Measurements from ENCODE around the gene KRTAP5-5. TPM values are rescaled to one million over a fixed set of nuclear protein-coding genes. Genes with fewer than 3 reads are reported as not detected.

Gene KRTAP5-5
- total and polyA plus RNA-seq, 2 of the 8 experiments (the other 6 are each of a cell fraction or from before 2014, with no cell fraction given) = 0.09 TPM; not detected in 1

- CTCF ChIA-PET (ENCODE audit: partially characterized antibody) = interaction anchor here (0.7 to 10.1 kb wide), 71 partner anchors 9 to 752 kb away, joined by 3 to 166 read pairs (median 4); partner anchors contain the start of genes KRTAP5-5 and SYT8
- TF ChIP-seq BACH1 (IDR thresholded peaks at IDR 0.05; ENCODE audit: low read length) = peak; percentile 3; the same call in 1 of the 2 replicates
- TF ChIP-seq, protein P1, sequence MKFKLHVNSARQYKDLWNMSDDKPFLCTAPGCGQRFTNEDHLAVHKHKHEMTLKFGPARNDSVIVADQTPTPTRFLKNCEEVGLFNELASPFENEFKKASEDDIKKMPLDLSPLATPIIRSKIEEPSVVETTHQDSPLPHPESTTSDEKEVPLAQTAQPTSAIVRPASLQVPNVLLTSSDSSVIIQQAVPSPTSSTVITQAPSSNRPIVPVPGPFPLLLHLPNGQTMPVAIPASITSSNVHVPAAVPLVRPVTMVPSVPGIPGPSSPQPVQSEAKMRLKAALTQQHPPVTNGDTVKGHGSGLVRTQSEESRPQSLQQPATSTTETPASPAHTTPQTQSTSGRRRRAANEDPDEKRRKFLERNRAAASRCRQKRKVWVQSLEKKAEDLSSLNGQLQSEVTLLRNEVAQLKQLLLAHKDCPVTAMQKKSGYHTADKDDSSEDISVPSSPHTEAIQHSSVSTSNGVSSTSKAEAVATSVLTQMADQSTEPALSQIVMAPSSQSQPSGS (IDR thresholded peaks at IDR 0.05; ENCODE audit: low read length) = no peak
- TF ChIP-seq, protein P2, sequence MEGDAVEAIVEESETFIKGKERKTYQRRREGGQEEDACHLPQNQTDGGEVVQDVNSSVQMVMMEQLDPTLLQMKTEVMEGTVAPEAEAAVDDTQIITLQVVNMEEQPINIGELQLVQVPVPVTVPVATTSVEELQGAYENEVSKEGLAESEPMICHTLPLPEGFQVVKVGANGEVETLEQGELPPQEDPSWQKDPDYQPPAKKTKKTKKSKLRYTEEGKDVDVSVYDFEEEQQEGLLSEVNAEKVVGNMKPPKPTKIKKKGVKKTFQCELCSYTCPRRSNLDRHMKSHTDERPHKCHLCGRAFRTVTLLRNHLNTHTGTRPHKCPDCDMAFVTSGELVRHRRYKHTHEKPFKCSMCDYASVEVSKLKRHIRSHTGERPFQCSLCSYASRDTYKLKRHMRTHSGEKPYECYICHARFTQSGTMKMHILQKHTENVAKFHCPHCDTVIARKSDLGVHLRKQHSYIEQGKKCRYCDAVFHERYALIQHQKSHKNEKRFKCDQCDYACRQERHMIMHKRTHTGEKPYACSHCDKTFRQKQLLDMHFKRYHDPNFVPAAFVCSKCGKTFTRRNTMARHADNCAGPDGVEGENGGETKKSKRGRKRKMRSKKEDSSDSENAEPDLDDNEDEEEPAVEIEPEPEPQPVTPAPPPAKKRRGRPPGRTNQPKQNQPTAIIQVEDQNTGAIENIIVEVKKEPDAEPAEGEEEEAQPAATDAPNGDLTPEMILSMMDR (IDR thresholded peaks at IDR 0.05; ENCODE audit: control extremely low read depth in 1 of 3, insufficient read depth in 1 of 3, low read depth in 1 of 3, low read length in 3 of 3) = peak; percentile 76 to 92 (median 88)
- TF ChIP-seq SUZ12 (IDR thresholded peaks at IDR 0.05; ENCODE audit: low read length) = peak; percentile 43; the same call in 1 of the 2 replicates
- TF ChIP-seq KDM4A (IDR thresholded peaks at IDR 0.05; ENCODE audit: low read depth, low read length, severe bottlenecking) = peak; percentile 38
- TF ChIP-seq ASH2L (IDR thresholded peaks at IDR 0.05; ENCODE audit: low read length) = peak; percentile 49
These were observed 23.4 kb downstream of the KRTAP5-5 start for GRCh38 chr11:1652771-1653540.

More at GRCh38 chr11:1652771-1653540, 23.4 kb downstream of the KRTAP5-5 start:
- peak overlapping the region; percentile 58 for H4K91ac ChIP-seq (replicated peaks; ENCODE audit: insufficient read length, low read length)
- H3K14ac ChIP-seq (ENCODE audit: insufficient read length) = no peak overlapping the region
- FAIRE-seq (no peak), DNase-seq (ENCODE audit: low read depth in 1 of 2, low spot score in 2 of 2) (peak in 1 of 2 experiments; percentile 95)
- POLR2A ChIA-PET (ENCODE audit: partially characterized antibody) = interaction anchor here (1.1 kb wide), 1 partner anchor 41 kb away, joined by 3 read pairs; no protein-coding TSS in a partner anchor
- no peak overlapping the region for H3K27ac ChIP-seq (ENCODE audit: low read depth, low read length)
- H4K5ac ChIP-seq (ENCODE audit: insufficient read length, low read depth, low read length) = no peak overlapping the region
- no peak overlapping the region for H2BK15ac ChIP-seq (ENCODE audit: low read length)
- no peaks in the 10 kb centered on the region for H3K79me1 ChIP-seq (ENCODE audit: low read depth, low read length)
- H3K23me2 ChIP-seq (ENCODE audit: low read depth, low read length) = no peaks in the 10 kb centered on the region
- no peaks in the 10 kb centered on the region for H3K9me3 ChIP-seq (ENCODE audit: insufficient read depth in 2 of 2, low read depth in 1 of 2, low read length in 1 of 2)
- no peak overlapping the region; the same call in 1 of the 2 replicates for H2BK5ac ChIP-seq (ENCODE audit: low read depth, low read length)
- peak overlapping the region in 3 of 4 experiments; percentile 19 to 53 (median 26); a peak in 4 of 8 replicates for H3K4me3 ChIP-seq (ENCODE audit: extremely low read depth in 1 of 4, insufficient read depth in 2 of 4, low read depth in 3 of 4, low read length in 4 of 4)
- H3K79me2 ChIP-seq (ENCODE audit: control insufficient read depth in 1 of 2, insufficient read depth in 2 of 2, low read length in 2 of 2) = no peaks in the 10 kb centered on the region
- H2BK20ac ChIP-seq (ENCODE audit: low read length) = no peak overlapping the region
- peak overlapping the region; percentile 6 to 64; a peak in 3 of 4 replicates for H3K4me2 ChIP-seq (ENCODE audit: insufficient read depth in 1 of 2, low read depth in 2 of 2, low read length in 2 of 2)
- H3K9ac ChIP-seq (replicated peaks in 1 of 4; ENCODE audit: extremely low read depth in 1 of 4, low read depth in 3 of 4, low read length in 3 of 4) = no peak overlapping the region
- no peak overlapping the region for H2AK5ac ChIP-seq (ENCODE audit: low read depth, low read length)
- no peak overlapping the region for H3K23ac ChIP-seq (ENCODE audit: insufficient read length)
- peak overlapping the region; percentile 43; the same call in 1 of the 2 replicates for H2AFZ ChIP-seq (ENCODE audit: low read length)
- peak overlapping the region; percentile 32; the same call in 1 of the 2 replicates for H3K18ac ChIP-seq (ENCODE audit: extremely low read depth, low read length)
- no peak overlapping the region for H2BK120ac ChIP-seq (replicated peaks; ENCODE audit: low read depth, low read length)
- peak overlapping the region; percentile 43; the same call in 1 of the 2 replicates for H4K8ac ChIP-seq (ENCODE audit: extremely low read depth, insufficient read depth, low read length)
- no peak overlapping the region for H2BK12ac ChIP-seq (ENCODE audit: low read depth, low read length)
- H3K56ac ChIP-seq (replicated peaks; ENCODE audit: insufficient read length, low read depth, low read length) = no peak overlapping the region
- H4K20me1 ChIP-seq (replicated peaks in 1 of 2; ENCODE audit: control insufficient read depth in 1 of 2, insufficient read depth in 2 of 2, low read length in 2 of 2) = no peaks in the 10 kb centered on the region
- no peaks in the 10 kb centered on the region for H3K36me3 ChIP-seq (ENCODE audit: control insufficient read depth in 2 of 4, insufficient read depth in 4 of 4, low read length in 3 of 4)
- H3K4me1 ChIP-seq (replicated peaks in 1 of 4; ENCODE audit: control insufficient read depth in 3 of 4, insufficient read depth in 4 of 4, low read length in 3 of 4) = peaks cover 0 to 6% (median 2%) of the 10 kb centered on the region in 4 experiments; a peak in 3 of 7 replicates
- H3K4ac ChIP-seq (replicated peaks; ENCODE audit: insufficient read length, low read depth, low read length) = no peak overlapping the region
- WGBS, 2 experiments (ENCODE audit: extremely low coverage in 1 of 2, insufficient coverage in 1 of 2, insufficient read length in 1 of 2, insufficient replicate concordance in 2 of 2, low coverage in 1 of 2, low lambda C conversion rate in 2 of 2, missing lambda C conversion rate in 1 of 2) = 29% methylated on average over 30 of the region's 34 CpGs; no CpG with 5 or more reads in 1 of the 2 experiments
- peaks cover 0 to 9% (median 6%) of the 10 kb centered on the region in 4 experiments; a peak in 4 of 7 replicates for H3K27me3 ChIP-seq (replicated peaks in 1 of 4; ENCODE audit: control insufficient read depth in 3 of 4, extremely low read depth in 1 of 4, insufficient read depth in 3 of 4, low read length in 3 of 4)
